ENCODE data around the gene TMEM52.
A peak's percentile ranks its signal among the peaks of the same experiment; 100 is the strongest.

TMEM52 gene

DNA sequence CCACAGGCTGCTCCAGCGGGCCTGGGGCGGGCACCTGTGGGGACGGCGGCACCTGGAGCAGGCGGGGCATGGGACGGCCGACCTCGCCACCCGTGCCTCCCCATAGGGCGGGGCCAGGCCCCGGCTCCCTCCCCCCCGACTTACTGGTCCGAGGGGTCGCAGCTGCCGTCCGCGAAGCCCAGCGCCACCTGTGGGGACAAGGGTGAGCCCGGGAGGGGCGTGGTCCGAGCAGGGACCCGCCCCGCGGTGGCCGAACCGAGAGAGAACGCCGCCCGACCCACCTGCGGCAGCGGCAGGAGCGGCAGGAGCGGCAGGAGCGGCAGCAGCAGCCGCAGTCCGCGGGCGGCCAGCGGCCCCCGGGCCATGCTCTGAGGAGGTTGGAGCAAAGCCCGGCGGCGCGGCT, at the start of gene TMEM52:
TSS of gene TMEM52 (minus strand) at position 379 of the 403 bp plus-strand sequence. CDS start at position 365, 14 bp downstream.
- no peak for DNase-seq (ENCODE audit: low read depth)

- DNase-seq (ENCODE audit: low read depth), result no peak
These were observed 48.8 kb upstream of the TMEM52 start for GRCh38 chr1:1967879-1968278.

DNA sequence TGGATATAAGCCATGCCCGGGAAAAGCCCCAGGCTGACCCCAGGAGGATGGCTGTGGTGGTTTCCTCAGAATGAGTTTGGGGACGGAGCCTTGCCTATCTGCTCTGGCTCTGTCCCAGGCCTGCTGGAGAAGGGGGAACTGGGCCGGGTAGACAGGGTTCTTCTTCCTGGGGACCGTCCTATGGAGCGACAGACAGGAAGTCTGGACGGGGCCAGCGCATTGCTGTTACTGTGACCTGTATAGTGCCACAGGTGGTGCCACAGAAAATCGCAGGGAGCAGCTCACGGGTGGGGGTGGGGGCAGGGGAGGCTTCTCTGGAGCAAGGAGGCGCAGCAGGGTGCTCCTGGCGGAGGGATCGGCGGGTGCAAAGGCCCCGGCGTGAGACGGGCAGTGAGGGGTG, 48.1 kb upstream of the TMEM52 start:
- DNase-seq (ENCODE audit: low read depth), result no peak

- DNase-seq (ENCODE audit: low read depth), result no peak
These were observed 47.1 kb upstream of the TMEM52 start for GRCh38 chr1:1966071-1966740.

DNA sequence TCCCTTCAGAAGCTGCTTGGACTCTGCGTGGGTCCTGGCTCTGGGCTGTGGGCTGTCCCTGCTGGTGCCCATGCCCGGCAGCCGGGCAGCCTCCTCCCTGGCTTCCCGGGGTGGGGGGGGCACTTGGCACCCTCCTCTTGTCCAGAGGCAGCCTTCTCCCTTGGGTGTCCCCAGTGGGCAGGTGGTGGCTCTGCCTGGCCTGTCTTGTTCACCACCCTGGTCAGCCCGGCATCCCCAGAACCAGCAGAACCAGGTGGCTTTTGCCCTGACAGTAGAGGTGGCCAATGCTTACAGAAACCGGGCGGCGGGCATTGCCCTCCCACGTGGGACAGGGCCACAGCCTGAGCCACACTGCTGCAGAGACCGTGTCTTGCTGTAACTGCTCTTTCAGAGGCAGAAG, 46.5 kb upstream of the TMEM52 start:
- no peak for DNase-seq (ENCODE audit: low read depth)

DNA sequence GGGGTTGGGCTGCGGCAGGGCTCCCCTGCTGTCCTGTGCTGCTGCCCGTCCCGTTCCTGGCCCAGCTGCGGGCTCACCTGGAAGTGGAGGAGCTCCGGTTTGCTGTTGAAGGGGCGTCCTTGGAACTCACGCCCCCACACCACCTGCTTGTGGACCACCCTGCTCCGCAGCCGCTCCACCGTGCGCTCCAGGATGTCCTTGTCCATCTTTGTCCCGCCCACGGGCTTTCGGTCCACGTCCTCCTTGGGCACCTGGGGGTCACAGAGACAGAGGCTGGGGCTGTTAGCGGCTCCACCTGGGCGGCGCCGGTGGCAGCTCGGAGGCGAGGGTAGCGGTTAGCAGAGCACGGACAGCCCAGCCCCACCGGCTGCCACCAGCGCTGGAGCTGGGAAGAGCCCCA, 45.7 kb upstream of the TMEM52 start:
- no peak for DNase-seq (ENCODE audit: low read depth)

GRCh38 chr1:1963570-1963969, 44.5 kb upstream of the TMEM52 start:
- no peak for DNase-seq (ENCODE audit: low read depth)

GRCh38 chr1:1962752-1963151, 43.7 kb upstream of the TMEM52 start:
- DNase-seq (ENCODE audit: low read depth), result no peak

- DNase-seq (ENCODE audit: low read depth), result no peak
These were observed 41.6 kb upstream of the TMEM52 start for GRCh38 chr1:1960480-1961196.

GRCh38 chr1:1959840-1960479, 40.9 kb upstream of the TMEM52 start:
- DNase-seq (ENCODE audit: low read depth), result peak; percentile 52

- no peak for DNase-seq (ENCODE audit: low read depth)
These were observed 40.4 kb upstream of the TMEM52 start for GRCh38 chr1:1959459-1959839.

DNA sequence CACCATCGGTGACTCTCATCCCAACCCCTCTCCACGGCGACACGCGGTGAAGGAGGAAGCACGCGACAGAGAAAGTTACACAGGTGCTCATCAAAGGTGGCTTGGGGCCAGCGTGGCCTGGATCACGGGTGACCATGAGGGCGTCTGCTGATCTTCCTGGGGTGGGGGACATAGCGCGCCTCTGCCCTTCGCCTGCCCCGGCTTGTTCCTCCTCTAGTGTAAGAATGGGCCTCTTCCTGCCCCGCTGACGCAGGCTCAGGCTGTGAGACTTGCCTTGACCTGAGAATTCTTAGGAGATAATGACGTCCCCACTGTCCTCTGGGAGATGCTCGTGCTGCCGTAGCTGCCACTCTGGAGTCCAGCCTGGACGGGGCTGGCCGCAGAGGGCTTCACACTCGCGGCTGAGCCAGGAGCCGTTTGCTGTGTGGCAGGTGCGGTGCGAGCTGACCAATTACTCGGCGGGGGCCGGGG, 39.0 kb upstream of the TMEM52 start:
- DNase-seq (ENCODE audit: low read depth), result no peak

GRCh38 chr1:1957533-1957961, 38.5 kb upstream of the TMEM52 start:
- DNase-seq (ENCODE audit: low read depth), result no peak

DNA sequence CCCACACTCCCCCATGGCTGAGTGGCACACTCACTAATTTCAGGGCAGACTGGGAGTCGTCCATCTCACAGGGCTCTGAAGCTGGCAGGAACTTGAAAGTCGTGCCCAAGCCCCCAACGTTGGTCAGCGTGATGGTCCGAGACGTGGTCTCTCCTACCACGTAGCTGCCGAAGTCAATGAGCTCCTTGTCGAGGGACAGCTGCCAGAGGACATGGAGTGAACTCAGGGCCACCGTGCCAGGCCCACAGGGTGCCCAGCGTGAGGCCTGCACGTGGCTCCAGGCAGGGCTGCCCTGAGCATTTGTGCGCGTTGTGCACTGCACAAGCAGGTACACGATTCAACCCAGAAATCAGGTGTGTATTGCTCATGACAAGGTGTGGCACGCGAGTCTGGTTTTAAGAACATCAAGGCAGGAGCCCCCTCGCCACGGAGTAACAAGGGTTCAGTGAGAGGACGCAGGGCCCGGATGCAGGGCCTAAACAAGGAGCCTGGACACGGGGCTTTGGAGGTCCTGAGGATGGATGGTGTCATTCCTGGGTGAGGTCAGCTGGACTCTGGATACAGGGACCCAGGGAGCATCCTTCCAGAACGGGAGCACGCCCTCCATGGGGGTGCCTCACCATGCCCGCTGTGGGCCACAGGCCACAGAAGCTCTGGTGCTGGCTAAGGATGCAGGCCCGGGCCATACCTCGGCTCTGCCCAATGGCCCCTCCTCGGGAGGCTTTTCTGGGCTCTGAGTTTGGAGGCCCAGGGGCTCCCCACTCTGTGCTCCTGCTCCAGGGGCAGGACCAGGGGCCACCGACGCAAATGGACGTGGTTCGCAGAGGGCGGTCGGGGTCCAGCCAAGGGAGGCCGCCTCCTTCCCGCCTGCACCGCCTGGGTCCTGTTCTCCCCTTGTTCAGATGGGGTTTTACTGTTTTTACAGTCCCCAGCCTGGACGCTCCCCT, 37.8 kb upstream of the TMEM52 start:
- no peak for DNase-seq (ENCODE audit: low read depth)

GRCh38 chr1:1956101-1956500, 37.0 kb upstream of the TMEM52 start:
- no peak for DNase-seq (ENCODE audit: low read depth)

- DNase-seq (ENCODE audit: low read depth), result no peak
These were observed 36.6 kb upstream of the TMEM52 start for GRCh38 chr1:1955621-1956094.

- DNase-seq (ENCODE audit: low read depth), result no peak
These were observed 35.9 kb upstream of the TMEM52 start for GRCh38 chr1:1954831-1955441.

DNA sequence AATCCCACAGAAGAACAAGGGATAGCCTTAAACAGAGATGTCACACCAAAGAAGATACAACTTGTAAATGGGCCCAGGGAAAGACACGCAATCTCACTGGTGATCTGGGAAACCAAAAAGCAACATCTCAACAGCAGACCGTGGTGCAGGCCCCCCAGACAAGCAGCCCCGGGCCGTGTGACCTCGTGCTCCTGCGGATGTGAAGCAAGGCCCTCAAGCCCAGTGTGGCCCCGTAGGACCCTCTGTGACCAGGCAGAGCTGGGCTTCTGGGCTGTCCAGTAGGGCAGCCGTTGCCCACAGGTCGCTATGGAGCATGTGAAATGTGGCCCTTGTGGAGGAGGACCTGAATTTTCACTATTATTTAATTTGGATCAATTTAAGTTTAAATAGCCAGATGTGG, 34.9 kb upstream of the TMEM52 start:
- DNase-seq (ENCODE audit: low read depth), result no peak

DNA sequence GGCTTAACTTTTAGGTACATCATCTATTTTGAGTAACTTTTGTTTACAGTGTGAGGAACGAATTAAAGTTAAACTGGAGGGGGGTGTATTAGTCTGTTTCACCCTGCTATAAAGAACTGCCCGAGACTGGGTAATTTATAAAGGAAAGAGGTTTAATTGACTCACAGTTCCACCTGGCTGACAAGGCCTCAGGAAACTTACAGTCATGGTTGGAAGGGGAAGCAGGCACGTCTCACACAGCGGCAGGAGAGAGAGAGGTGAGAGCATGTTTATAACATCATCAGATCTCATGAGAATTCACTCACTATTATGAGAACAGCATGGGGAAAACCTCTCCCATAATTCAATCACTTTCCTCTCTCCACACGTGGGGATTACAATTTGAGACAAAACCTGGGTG, 31.9 kb upstream of the TMEM52 start:
- no peak for DNase-seq (ENCODE audit: low read depth)

GRCh38 chr1:1948783-1949182, 29.7 kb upstream of the TMEM52 start:
- no peak for DNase-seq (ENCODE audit: low read depth)

GRCh38 chr1:1947493-1947892, 28.4 kb upstream of the TMEM52 start:
- DNase-seq (ENCODE audit: low read depth), result no peak

Data from stimulated activated CD4-positive, alpha-beta T cell treated with anti-CD3 and anti-CD28 coated beads, Interleukin-2, amount 100 ng/mL, for 4 hours (primary cell).